ENCODE measurements around the gene MAPK8.

- TF ChIP-seq POLR2A (IDR thresholded peaks at IDR 0.05; ENCODE audit: extremely low read depth, insufficient read length) (no peak), MYC (IDR thresholded peaks at IDR 0.05; ENCODE audit: low read depth, low read length) (no peak)
Observed at GRCh38 chr10:48331436-48331835, 25.0 kb downstream of the MAPK8 start.
